IMR-90 (cell line): Measurements from ENCODE around the gene MAML1. TPM values are rescaled to one million over a fixed set of nuclear protein-coding genes. Genes with fewer than 3 reads are reported as not detected.

Experiments used
- ATAC-seq: fragments of 200-7000 bp; cut with Tn5 transposase; 2 replicates; pipeline ENCODE4 v1.9.1; 2020; ENCODE audit warnings: low read depth, mild to moderate bottlenecking, moderate library complexity
- BruUV-seq: library from RNA; stranded (reverse); fragments of 400-500 nt; replicated peaks from 2 replicates; lab custom pipeline; 2021; lab: Mats Ljungman, UMichigan
- CTCF ChIA-PET: fragments of 300-600 bp; formaldehyde crosslinking; extraction: SDS; loops from one replicate; lab custom pipeline; 2021; ENCODE audit warnings: antibody characterized with exemption; lab: Yijun Ruan, JAX
- POLR2A ChIA-PET: fragments of 300-600 bp; sonication (Branson Sonifier 250); formaldehyde crosslinking; loops from one replicate; lab custom pipeline; 2022; ENCODE audit warnings: antibody characterized with exemption; ENCODE audit not compliant: unreplicated experiment; lab: Charles Lee
- DNase-seq: peaks from one replicate; pipeline ENCODE4 v3.0.0; 2013
- H2AFZ ChIP-seq: replicated peaks from 2 replicates; pipeline ENCODE3; 2013; ENCODE audit warnings: low read length, mild to moderate bottlenecking; ENCODE audit not compliant: poor library complexity
- H2AK5ac ChIP-seq: 2 replicates; pipeline ENCODE4 v1.6.1; 2013; ENCODE audit warnings: low read depth, low read length, inconsistent platforms
- H2AK9ac ChIP-seq: replicated peaks from 2 replicates; pipeline ENCODE3; 2013; ENCODE audit warnings: mild to moderate bottlenecking, low read depth, low read length, moderate library complexity; ENCODE audit not compliant: poor library complexity
- H2BK120ac ChIP-seq: 2 replicates; pipeline ENCODE4 v1.6.1; 2013; ENCODE audit warnings: low read depth, low read length, inconsistent platforms
- H2BK15ac ChIP-seq: 3 replicates; pipeline ENCODE4 v1.6.1; 2013; ENCODE audit warnings: low read depth, low read length, inconsistent platforms
- H2BK20ac ChIP-seq: 2 replicates; pipeline ENCODE4 v1.6.1; 2013; ENCODE audit warnings: low read depth, mild to moderate bottlenecking, inconsistent platforms, low read length, moderate library complexity
- H2BK5ac ChIP-seq: 2 replicates; pipeline ENCODE4 v1.6.1; 2013; ENCODE audit warnings: mild to moderate bottlenecking, low read depth, low read length, inconsistent platforms; ENCODE audit not compliant: poor library complexity, severe bottlenecking
- H3K14ac ChIP-seq: replicated peaks from 2 replicates; pipeline ENCODE4 v1.6.1; 2013; ENCODE audit warnings: low read depth, low read length, inconsistent platforms
- H3K18ac ChIP-seq: 2 replicates; pipeline ENCODE4 v1.6.1; 2013; ENCODE audit warnings: low read depth, low read length, control low read depth
- H3K23ac ChIP-seq: 2 replicates; pipeline ENCODE4 v1.6.1; 2013; ENCODE audit warnings: low read depth, low read length, inconsistent platforms
- H3K27ac ChIP-seq: 2 replicates; pipeline ENCODE4 v1.5.1; 2013; ENCODE audit warnings: mild to moderate bottlenecking, control low read depth, low read length; ENCODE audit not compliant: insufficient read depth
- H3K27me3 ChIP-seq: 2 replicates; pipeline ENCODE4 v1.6.1; 2013; ENCODE audit warnings: low read length; ENCODE audit not compliant: control insufficient read depth, insufficient read depth
- H3K36me3 ChIP-seq: 2 replicates; pipeline ENCODE4 v1.6.1; 2013; ENCODE audit warnings: low read length, mixed read lengths; ENCODE audit not compliant: control insufficient read depth, insufficient read depth
- H3K4ac ChIP-seq: 2 replicates; pipeline ENCODE4 v1.6.1; 2013; ENCODE audit warnings: low read depth, low read length, inconsistent platforms
- H3K4me1 ChIP-seq: 2 replicates; pipeline ENCODE4 v1.6.1; 2013; ENCODE audit warnings: low read length, mixed read lengths; ENCODE audit not compliant: control insufficient read depth, insufficient read depth
- H3K4me2 ChIP-seq: 2 replicates; pipeline ENCODE4 v1.6.1; 2013; ENCODE audit warnings: low read depth, mild to moderate bottlenecking, control low read depth, low read length, moderate library complexity
- H3K4me3 ChIP-seq: 2 replicates; pipeline ENCODE4 v1.5.1; 2013; ENCODE audit warnings: low read depth, mild to moderate bottlenecking, control low read depth, low read length, moderate library complexity; ENCODE audit not compliant: insufficient read depth
- H3K56ac ChIP-seq: 2 replicates; pipeline ENCODE4 v1.6.1; 2013; ENCODE audit warnings: low read length, inconsistent platforms; ENCODE audit not compliant: insufficient read depth; ENCODE audit errors: extremely low read depth
- H3K79me1 ChIP-seq, 2 experiments: 2 replicates each; pipeline ENCODE4 v1.6.1; 2013; ENCODE audit warnings: low read length in 2 of 2, inconsistent platforms in 1 of 2, low read depth in 1 of 2
- H3K9ac ChIP-seq: 2 replicates; pipeline ENCODE4 v1.6.1; 2013; ENCODE audit warnings: low read depth, low read length, control low read depth
- H3K9me1 ChIP-seq: 2 replicates; pipeline ENCODE4 v1.6.1; 2013; ENCODE audit warnings: low read length, inconsistent platforms; ENCODE audit not compliant: insufficient read depth
- H3K9me3 ChIP-seq: 2 replicates; pipeline ENCODE4 v1.6.1; 2013; ENCODE audit warnings: low read length; ENCODE audit not compliant: control insufficient read depth, insufficient read depth
- H4K20me1 ChIP-seq: 2 replicates; pipeline ENCODE4 v1.6.1; 2013; ENCODE audit warnings: low read length, inconsistent platforms; ENCODE audit not compliant: insufficient read depth
- H4K5ac ChIP-seq: 2 replicates; pipeline ENCODE4 v1.6.1; 2013; ENCODE audit warnings: mild to moderate bottlenecking, low read depth, low read length, control low read depth
- H4K8ac ChIP-seq, 2 experiments: 2 replicates each; pipeline ENCODE4 v1.6.1; 2013; ENCODE audit warnings: low read depth in 2 of 2, low read length in 2 of 2, control low read depth in 1 of 2, inconsistent platforms in 1 of 2
- H4K91ac ChIP-seq: 2 replicates; pipeline ENCODE4 v1.6.1; 2013; ENCODE audit warnings: low read depth, low read length, inconsistent platforms; ENCODE audit not compliant: insufficient read depth
- BHLHE40 ChIP-seq: fragments of 150-350 bp; IDR thresholded peaks from 2 replicates; pipeline ENCODE4 v1.6.1; 2016; ENCODE audit warnings: mild to moderate bottlenecking, low read depth, low read length
- CEBPB ChIP-seq: IDR thresholded peaks from 2 replicates; pipeline ENCODE4 v1.6.1; 2012; ENCODE audit warnings: low read depth, low read length, improper control_type of control experiment
- FOS ChIP-seq: fragments of 150-350 bp; IDR thresholded peaks from 2 replicates; pipeline ENCODE4 v1.6.1; 2016; ENCODE audit warnings: low read depth, low read length
- MAFK ChIP-seq: IDR thresholded peaks from 2 replicates; pipeline ENCODE4 v1.6.1; 2012; ENCODE audit warnings: low read depth, low read length, improper control_type of control experiment
- MXI1 ChIP-seq: IDR thresholded peaks from 2 replicates; pipeline ENCODE4 v1.6.1; 2012; ENCODE audit warnings: low read depth, mild to moderate bottlenecking, low read length, moderate library complexity, borderline replicate concordance
- NFE2L2 ChIP-seq: fragments of 150-350 bp; IDR thresholded peaks from 2 replicates; pipeline ENCODE4 v1.6.1; 2016; ENCODE audit warnings: low read depth, mild to moderate bottlenecking, low read length
- POLR2A ChIP-seq: IDR thresholded peaks from 2 replicates; pipeline ENCODE4 v1.6.1; 2012; ENCODE audit warnings: mild to moderate bottlenecking, low read depth, low read length
- WGBS, 2 experiments: methylation state at CpG; one replicate each; pipeline versions ENCODE4 v1.1.5 to v1.1.7; 2013; ENCODE audit warnings: missing lambda C conversion rate in 2 of 2; ENCODE audit not compliant: insufficient read length in 1 of 2; ENCODE audit errors: extremely low coverage in 2 of 2; 5-methylcytosine and 5-hydroxymethylcytosine counted together
- dilution Hi-C: fragments of 300-500 bp; cut with HindIII; formaldehyde crosslinking; loops from one replicate; pipeline ENCODE4 v1.14.3; 2018; ENCODE audit warnings: low sequenced_read_pairs; ENCODE audit not compliant: unreplicated experiment
- in situ Hi-C: fragments of 300-500 bp; cut with MboI; formaldehyde crosslinking; loops from 3 replicates; pipeline ENCODE4 v1.14.3; 2019; ENCODE audit warnings: low sequenced_read_pairs, inconsistent platforms, mixed read lengths
- intact Hi-C: fragments of 100-400 bp; cut with micrococcal nuclease; formaldehyde crosslinking; loops from 2 replicates; pipeline ENCODE4 v1.10.0; 2022
- polyA plus RNA-seq, 3 experiments: library from polyadenylated mRNA; depleted of rRNA; stranded (reverse); fragments of >200 nt; gene quantifications; 2 replicates each; pipeline ENCODE4 v1.2.3, GENCODE V29; 2012; ENCODE audit warnings: low replicate concordance in 1 of 3
- total RNA-seq: library from RNA; depleted of rRNA; stranded (reverse); fragments of >200 nt; gene quantifications from 2 replicates; pipeline ENCODE4 v1.2.3, GENCODE V29; 2012
- TF ChIP-seq, protein P1 (sequence below): fragments of 150-350 bp; IDR thresholded peaks from 2 replicates; pipeline ENCODE4 v1.6.1; 2016; ENCODE audit warnings: low read depth, mild to moderate bottlenecking, low read length, moderate library complexity, borderline replicate concordance
- TF ChIP-seq, protein P2 (sequence below): conservative IDR thresholded peaks from 2 replicates; pipeline ENCODE4 v1.5.1; 2012; ENCODE audit warnings: mild to moderate bottlenecking, low read depth, low read length, improper control_type of control experiment
- TF ChIP-seq, protein P3 (sequence below): fragments of 150-350 bp; IDR thresholded peaks from 2 replicates; pipeline ENCODE4 v1.6.1; 2017; ENCODE audit warnings: mild to moderate bottlenecking, antibody characterized with exemption, low read length, low read depth

The MAML1 gene
- total and polyA plus RNA-seq, 2 of the 4 experiments (the other 2 are of a cell fraction) = 4.7 to 10.2 TPM

DNA sequence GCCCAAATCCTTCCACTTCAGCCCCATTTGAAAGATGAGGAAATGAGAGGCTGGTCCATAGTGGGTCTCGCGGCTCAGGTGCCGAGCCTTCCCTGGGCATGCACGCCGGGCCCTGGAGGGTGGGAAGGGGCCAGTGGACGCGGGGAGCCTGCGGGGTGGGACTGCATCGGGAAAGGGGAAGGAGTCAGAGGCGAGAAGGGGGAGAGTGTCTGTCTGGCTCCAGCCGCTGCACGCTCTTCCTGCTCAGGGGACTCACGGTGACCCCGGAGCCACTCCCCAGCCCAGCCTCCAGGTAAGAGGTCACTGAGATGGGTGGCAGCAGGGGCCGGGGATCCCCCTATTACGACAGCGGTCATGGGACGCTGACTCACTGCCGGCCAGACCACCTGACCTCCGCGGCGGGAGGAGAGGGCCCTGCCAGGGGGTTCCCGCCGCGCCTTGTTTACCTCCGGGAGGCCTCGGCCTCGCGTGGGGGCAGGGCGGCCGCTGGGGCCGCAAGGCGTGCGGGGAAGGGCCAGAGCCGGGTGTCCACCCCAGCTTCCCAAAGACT lies 86.2 kb downstream of the MAML1 start (continued):
- TF ChIP-seq, protein P1, sequence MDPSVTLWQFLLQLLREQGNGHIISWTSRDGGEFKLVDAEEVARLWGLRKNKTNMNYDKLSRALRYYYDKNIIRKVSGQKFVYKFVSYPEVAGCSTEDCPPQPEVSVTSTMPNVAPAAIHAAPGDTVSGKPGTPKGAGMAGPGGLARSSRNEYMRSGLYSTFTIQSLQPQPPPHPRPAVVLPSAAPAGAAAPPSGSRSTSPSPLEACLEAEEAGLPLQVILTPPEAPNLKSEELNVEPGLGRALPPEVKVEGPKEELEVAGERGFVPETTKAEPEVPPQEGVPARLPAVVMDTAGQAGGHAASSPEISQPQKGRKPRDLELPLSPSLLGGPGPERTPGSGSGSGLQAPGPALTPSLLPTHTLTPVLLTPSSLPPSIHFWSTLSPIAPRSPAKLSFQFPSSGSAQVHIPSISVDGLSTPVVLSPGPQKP = no peak

DNA sequence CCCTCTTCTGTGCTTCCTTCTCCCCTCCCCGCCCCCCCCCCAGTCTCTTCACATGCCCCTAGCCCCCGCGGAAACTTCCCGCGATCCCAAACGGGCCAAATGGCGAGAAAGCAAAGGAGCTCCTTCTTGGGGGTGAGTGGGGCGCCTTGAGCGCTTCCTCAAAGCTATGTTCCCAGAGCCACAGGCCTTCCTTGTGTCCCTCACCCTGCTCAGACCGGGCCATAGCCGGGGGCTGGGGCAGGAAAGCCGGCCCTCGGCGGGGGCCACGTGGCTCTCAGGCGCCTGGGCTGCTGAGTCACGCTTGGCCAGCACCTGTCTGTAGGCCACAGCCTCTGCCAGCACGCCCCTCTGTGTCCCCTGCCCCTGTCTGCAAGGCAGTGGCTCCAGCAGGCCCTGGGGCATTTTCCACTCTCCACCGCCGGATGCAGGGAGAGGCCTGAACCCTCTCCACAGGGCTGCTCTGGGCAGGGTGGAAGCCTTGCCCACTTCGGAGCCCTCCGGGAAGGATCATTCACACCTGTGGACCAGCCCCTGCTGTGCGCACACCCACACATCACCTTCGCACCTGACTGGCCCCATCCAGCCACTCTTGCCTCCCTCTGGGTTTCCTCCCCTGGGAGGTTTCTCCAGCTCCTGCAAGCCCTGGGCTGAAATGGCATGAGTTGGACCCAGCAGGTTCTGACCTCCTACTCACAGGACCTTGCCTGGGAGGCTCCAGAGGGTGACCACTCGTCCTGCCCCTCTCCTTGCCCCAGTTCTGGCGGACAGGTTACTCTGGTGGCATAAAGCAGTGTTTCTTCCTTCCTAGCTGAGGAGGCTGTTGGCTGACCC lies 86.9 kb downstream of the MAML1 start:
- Histone ChIP-seq H3K9me1 (peaks cover 29% of the 10 kb centered on the region), H3K18ac (peak overlapping the region; percentile 86), H3K9me3 (no peaks in the 10 kb centered on the region), H3K23ac (peak overlapping the region; percentile 93), H2AK9ac (peak overlapping the region; percentile 96), H4K20me1 (peaks cover 39% of the 10 kb centered on the region), H3K14ac (peak overlapping the region; percentile 94), H3K4me2 (peak overlapping the region; percentile 89; the same call in 1 of the 2 replicates), H2BK15ac (peak overlapping the region; percentile 27; the same call in 2 of the 3 replicates), H4K8ac (peak overlapping the region; percentile 82 to 89), H4K5ac (peak overlapping the region; percentile 84), H3K79me1 (peaks cover 6 to 48% of the 10 kb centered on the region in 2 experiments), H3K4ac (peak overlapping the region; percentile 98), H3K27me3 (no peaks in the 10 kb centered on the region), H2AK5ac (peak overlapping the region; percentile 98), H2BK5ac (peak overlapping the region; percentile 94), H3K4me1 (peaks cover 37% of the 10 kb centered on the region), H3K56ac (peak overlapping the region; percentile 80), H3K4me3 (no peak overlapping the region), H3K36me3 (peaks cover 26% of the 10 kb centered on the region), H2AFZ (peak overlapping the region; percentile 89), H2BK120ac (peak overlapping the region; percentile 98), H3K9ac (peak overlapping the region; percentile 48; the same call in 1 of the 2 replicates), H3K27ac (peak overlapping the region; percentile 99), H4K91ac (peak overlapping the region; percentile 93), H2BK20ac (peak overlapping the region; percentile 94)
- in situ Hi-C loops (no loop called here), intact Hi-C loops (loop anchor here (1.0 to 5.0 kb wide), 2 partner anchors 87 to 197 kb away; partner anchors contain the start of genes HNRNPH1 and MAML1), dilution Hi-C loops (no loop called here)
- peak; percentile 77 for DNase-seq
- CTCF ChIA-PET = interaction anchor here (0.6 kb wide), 1 partner anchor 88 kb away, joined by 3 read pairs; no protein-coding TSS in a partner anchor
- POLR2A ChIA-PET = interaction anchor here (0.6 to 1.0 kb wide), 3 partner anchors 22 to 115 kb away, joined by 3 to 7 read pairs (median 4); no protein-coding TSS in a partner anchor
- BruUV-seq = no TSS peak
- 7% methylated on average over 3 of the region's 26 CpGs; no CpG with 5 or more reads in 1 of the 2 experiments for WGBS, 2 experiments
- ATAC-seq = peak; percentile 7
- TF ChIP-seq MXI1 = no peak
- TF ChIP-seq MAFK = peak; percentile 33; the same call in 1 of the 2 replicates
- TF ChIP-seq, protein P2, sequence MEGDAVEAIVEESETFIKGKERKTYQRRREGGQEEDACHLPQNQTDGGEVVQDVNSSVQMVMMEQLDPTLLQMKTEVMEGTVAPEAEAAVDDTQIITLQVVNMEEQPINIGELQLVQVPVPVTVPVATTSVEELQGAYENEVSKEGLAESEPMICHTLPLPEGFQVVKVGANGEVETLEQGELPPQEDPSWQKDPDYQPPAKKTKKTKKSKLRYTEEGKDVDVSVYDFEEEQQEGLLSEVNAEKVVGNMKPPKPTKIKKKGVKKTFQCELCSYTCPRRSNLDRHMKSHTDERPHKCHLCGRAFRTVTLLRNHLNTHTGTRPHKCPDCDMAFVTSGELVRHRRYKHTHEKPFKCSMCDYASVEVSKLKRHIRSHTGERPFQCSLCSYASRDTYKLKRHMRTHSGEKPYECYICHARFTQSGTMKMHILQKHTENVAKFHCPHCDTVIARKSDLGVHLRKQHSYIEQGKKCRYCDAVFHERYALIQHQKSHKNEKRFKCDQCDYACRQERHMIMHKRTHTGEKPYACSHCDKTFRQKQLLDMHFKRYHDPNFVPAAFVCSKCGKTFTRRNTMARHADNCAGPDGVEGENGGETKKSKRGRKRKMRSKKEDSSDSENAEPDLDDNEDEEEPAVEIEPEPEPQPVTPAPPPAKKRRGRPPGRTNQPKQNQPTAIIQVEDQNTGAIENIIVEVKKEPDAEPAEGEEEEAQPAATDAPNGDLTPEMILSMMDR = no peak
- peak; percentile 54; the same call in 1 of the 2 replicates for TF ChIP-seq POLR2A
- no peak for TF ChIP-seq CEBPB
- TF ChIP-seq NFE2L2 = peak; percentile 94
- TF ChIP-seq BHLHE40 = peak; percentile 26; the same call in 1 of the 2 replicates
- TF ChIP-seq, protein P3, sequence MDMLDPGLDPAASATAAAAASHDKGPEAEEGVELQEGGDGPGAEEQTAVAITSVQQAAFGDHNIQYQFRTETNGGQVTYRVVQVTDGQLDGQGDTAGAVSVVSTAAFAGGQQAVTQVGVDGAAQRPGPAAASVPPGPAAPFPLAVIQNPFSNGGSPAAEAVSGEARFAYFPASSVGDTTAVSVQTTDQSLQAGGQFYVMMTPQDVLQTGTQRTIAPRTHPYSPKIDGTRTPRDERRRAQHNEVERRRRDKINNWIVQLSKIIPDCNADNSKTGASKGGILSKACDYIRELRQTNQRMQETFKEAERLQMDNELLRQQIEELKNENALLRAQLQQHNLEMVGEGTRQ = peak; percentile 89
- peak; percentile 48; the same call in 1 of the 2 replicates for TF ChIP-seq FOS
